ENCODE results near the gene SULT1A3.
"Not testable (repeated sequence)": the region's sequence is repeated elsewhere in the genome, so short reads cannot be mapped to it uniquely, and the experiment has no call there.

Gene SULT1A3

DNA sequence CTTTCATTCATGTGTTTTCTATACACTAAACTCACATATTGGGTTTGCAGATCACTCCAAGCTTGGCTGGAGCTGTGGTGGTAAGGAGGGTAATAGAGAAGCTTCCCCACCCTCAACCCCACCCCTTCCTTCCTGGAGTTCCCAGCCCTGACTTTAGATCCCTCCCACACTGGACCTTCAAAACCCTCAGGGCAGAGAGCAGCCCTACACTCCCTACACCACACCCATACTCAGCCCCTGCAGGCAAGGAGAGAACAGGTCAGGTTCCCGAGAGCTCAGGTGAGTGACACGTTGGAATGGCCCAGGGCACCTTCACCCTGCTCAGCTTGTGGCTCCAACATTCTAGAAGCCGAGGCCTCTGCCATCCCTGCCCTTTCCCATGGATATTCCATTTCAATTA, at the start of gene SULT1A3:
Gene SULT1A3 (plus strand): TSS at position 207 of the 400 bp plus-strand sequence. CDS start 1,474 bp downstream, outside the sequence.
- DNase-seq, result not testable (repeated sequence)

DNA sequence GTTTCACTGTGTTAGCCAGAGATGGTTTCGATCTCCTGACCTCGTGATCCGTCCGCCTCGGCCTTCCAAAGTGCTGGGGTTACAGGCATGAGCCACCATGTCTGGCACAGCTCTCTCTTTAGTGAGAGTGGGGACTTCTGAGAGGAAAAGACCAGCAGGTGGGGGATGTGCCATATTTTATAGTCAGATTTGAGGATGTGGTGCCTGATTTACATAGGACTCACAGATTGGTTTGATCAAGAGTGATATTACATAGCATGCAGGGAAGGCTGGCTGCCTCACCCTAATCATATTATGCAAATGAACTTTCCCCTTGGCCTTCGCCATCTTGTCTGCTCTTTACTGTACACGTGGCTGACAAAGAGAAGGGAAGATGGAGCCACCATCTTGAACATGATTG, 48.0 kb upstream of the SULT1A3 start:
- DNase-seq, result no peak

DNA sequence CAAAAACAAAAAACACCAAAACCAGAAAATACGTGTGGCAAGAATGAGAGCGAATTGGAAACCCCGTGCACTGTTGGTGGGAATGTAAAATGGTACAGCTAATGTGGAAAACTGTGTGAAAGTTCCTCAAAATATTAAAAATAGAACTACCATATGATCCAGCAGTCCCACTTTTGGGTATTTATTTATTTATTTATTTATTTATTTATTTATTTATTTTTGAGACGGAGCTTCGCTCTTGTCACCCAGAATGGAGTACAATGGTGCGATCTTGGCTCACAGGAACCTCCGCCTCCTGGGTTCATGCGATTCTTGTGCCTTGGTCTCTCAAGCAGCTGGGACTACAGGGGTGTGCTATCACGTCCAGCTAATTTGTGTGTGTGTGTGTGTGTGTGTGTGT, 46.5 kb upstream of the SULT1A3 start:
- DNase-seq, result no peak

DNA sequence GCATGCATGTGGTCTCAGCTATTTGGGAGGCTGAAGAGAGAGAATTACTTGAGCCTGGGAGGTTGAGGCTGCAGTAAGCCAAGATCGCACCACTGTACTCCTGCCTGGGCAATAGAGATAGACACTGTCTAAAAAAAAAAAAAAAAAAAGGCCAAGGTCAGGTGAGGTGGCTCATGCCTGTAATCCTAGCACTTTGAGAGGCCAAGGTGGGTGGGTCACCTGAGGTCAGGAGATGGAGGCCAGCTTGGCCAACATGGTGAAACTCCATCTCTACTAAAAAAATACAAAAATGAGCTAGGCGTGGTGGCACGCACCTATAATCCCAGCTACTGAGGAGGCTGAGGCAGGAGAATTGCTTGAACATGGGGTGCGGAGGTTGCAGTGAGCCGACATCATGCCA, 43.9 kb upstream of the SULT1A3 start:
- DNase-seq, result no peak

DNA sequence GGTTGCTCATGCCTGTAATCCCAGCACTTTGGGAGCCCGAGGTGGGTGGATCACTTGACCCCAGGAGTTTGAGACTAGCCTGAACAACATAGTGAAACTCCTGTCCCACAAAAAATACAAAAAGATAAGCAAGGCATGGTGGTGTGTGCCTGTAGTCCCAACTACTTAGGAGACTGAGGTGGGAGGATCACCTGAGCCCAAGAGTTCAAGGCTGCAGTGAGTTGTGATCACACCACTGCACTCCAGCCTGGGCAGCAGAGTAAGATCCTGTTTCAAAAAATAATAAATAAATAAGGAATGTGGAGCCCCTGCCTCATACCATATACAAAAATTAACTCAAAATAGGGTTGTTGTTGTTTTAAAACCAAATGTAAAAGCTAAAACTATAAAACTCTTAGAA, 41.8 kb upstream of the SULT1A3 start:
- no peak for DNase-seq

DNA sequence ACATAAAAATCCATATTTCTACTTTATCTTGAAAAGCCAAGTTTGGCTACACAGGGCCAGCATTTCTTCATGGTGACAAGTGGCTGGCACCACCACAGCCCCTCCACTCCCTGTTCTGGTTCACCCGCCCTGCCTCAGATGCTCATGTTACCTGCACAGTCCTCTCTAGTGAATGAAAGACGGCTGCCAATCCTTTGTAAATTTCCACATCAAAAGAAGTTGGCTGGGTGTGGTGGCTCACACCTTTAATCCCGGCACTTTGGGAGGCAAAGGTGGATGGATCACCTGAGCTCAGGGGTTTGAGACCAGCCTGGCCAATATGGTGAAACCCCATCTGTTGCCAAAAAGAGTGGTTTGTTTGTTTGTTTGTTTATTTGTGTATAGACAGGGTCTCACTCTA, 35.5 kb upstream of the SULT1A3 start:
- no peak for DNase-seq

DNA sequence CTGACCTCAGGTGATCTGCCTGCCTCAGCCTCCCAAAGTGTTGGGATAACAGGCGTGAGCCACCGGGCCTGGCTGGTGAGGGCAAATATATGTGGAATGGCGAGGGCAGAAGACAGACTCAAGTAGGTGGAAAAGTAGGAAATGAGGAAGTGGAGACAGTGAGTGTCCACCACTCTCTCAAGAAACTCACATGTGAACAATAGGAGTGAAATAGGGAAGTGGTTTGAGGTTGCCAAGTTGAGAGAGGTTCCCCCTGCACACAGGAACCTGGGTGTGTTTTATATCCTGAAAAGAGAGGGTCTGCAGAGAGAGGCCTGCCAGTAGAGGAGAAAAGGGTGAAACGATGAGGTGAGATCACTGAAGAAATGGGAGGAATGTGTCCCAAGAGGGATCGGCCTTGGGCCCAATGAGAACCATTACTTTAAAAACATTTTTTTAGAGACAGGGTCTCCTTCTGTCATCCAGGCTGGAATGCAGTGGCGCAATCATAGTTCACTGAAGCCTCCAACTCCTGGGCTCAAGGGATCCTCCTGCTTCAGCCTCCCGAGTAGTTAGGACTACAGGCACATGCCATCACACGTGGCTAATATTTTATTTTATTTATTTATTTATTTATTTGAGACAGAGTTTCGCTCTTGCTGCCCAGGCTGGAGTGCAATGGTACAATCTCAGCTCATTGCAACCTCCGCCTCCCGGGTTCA, 32.7 kb upstream of the SULT1A3 start:
- peak; percentile 33 to 40 for DNase-seq

DNA sequence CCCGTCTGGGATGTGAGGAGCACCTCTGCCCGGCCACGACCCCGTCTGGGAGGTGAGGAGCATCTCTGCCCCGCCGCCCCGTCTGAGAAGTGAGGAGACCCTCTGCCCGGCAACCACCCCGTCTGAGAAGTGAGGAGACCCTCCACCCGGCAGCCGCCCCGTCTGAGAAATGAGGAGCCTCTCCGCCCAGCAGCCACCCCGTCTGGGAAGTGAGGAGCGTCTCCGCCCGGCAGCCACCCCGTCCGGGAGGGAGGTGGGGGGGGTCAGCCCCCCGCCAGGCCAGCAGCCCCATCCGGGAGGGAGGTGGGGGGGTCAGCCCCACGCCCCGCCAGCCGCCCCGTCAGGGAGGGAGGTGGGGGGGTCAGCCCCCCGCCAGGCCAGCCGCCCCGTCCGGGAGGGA, 30.3 kb upstream of the SULT1A3 start:
- not testable (repeated sequence) for DNase-seq

DNA sequence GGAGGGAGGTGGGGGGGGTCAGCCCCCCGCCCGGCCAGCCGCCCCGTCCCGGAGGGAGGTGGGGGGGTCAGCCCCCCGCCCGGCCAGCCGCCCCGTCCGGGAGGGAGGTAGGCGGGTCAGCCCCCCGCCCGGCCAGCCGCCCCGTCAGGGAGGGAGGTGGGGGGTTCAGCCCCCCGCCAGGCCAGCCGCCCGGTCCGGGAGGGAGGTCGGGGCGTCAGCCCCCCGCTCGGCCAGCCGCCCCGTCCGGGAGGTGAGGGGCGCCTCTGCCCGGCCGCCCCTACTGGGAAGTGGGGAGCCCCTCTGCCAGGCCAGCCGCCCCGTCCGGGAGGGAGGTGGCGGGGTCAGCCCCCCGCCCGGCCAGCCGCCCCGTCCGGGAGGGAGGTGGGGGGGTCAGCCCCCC, 29.6 kb upstream of the SULT1A3 start:
- not testable (repeated sequence) for DNase-seq

DNA sequence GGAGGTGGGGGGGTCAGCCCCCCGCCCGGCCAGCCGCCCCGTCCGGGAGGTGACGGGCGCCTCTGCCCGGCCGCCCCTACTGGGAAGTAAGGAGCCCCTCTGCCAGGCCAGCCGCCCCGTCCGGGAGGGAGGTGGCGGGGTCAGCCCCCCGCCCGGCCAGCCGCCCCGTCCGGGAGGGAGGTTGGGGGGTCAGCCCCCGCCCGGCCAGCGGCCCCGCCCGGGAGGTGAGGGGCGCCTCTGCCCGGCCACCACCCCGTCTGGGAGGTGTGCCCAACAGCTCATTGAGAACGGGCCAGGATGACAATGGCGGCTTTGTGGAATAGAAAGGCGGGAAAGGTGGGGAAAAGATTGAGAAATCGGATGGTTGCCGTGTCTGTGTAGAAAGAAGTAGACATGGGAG, 28.9 kb upstream of the SULT1A3 start:
- DNase-seq, result not testable (repeated sequence)

DNA sequence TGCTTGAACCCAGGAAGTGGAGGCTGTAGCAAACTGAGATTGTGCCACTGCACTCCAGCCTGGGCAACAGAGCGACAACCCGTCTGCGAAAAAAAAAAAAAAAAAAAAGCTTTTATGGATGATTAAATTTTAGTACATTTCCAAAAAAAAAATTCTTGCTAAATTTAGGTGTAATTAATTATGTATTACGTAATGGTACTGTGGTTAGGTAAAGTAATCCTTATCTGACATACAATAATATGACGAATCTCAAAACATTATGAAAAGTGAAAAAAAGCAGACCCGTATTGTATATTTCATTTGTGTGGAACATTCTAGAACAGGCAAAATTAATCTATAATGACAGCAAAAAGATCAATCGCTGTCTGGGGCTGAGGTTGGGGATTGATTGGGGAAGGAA, 26.0 kb upstream of the SULT1A3 start:
- no peak for DNase-seq

DNA sequence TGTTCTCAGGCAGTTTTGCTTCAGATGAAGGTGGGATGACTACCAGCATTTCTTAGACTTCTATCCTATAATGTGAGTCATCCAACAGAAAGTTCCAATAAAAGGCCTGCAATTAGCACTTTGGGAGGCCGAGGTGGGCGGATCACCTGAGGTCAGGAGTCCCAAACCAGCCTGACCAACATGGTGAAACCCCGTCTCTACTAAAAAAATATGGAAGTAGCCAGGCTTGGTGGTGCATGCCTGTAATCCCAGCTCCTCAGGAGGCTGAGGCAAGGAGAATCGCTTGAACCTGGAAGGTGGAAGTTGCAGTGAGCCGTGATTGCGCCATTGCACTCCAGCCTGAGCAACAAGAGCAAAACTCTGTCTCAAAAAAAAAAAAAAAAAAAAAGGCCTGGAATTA, 22.2 kb upstream of the SULT1A3 start:
- not testable (repeated sequence) for DNase-seq

DNA sequence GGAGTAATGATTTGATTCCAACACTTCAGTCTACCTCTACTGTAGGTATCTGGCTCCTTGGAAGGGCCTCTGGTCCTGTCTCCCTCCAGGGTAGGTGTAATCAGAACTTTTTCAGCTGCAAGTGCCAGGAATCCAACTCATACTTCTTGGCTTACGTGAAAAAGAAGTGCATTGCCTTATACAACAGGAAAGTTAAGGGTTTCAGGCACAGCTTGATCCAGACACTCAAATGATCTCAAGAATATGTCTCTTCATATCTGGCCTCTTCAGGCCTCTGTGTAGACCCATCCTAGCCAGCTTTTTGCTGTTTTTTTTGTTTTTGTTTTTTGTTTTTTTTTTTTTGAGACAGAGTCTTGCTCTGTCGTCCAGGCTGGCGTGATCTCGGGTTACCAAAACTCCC, 19.9 kb upstream of the SULT1A3 start:
- no peak for DNase-seq

DNA sequence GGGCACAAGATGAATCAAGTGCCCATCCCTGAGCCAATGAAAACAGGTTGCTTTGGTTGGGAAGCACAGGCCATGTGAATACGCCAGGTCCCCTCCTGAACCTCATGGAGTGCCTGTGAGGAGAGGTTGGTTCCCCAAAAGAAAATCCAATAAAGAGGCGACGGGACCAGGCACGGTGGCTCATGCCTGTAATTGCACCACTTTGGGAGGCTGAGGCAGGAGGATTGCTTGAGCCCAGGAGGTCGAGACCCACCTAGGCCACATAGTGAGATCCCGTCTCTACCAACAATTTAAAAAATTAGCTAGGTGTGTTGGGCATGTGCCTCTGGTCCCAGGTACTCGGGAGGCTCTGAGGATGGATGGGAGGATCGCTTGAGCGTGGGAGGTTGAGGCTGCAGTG, 19.1 kb upstream of the SULT1A3 start:
- DNase-seq, result no peak

DNA sequence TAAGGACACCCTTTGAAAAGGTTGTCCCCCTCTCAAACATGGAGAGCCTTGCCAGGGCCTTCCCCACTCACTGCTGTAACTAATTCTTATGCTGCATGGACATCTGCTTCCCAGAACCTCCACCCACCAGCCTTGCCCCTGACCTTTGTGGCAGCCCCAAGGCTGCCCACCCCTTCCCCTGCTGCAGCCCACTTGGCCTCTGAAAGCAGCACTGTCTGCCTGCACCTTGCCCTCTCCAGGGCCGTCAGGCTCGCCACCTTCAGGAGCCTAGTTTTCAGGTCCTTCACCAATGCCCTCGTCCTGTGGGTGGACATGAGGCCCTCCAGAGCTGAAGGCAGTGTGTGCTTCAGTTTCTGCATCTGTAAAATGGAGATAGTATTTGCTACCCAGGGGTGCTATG, 18.3 kb upstream of the SULT1A3 start:
- DNase-seq, result no peak

DNA sequence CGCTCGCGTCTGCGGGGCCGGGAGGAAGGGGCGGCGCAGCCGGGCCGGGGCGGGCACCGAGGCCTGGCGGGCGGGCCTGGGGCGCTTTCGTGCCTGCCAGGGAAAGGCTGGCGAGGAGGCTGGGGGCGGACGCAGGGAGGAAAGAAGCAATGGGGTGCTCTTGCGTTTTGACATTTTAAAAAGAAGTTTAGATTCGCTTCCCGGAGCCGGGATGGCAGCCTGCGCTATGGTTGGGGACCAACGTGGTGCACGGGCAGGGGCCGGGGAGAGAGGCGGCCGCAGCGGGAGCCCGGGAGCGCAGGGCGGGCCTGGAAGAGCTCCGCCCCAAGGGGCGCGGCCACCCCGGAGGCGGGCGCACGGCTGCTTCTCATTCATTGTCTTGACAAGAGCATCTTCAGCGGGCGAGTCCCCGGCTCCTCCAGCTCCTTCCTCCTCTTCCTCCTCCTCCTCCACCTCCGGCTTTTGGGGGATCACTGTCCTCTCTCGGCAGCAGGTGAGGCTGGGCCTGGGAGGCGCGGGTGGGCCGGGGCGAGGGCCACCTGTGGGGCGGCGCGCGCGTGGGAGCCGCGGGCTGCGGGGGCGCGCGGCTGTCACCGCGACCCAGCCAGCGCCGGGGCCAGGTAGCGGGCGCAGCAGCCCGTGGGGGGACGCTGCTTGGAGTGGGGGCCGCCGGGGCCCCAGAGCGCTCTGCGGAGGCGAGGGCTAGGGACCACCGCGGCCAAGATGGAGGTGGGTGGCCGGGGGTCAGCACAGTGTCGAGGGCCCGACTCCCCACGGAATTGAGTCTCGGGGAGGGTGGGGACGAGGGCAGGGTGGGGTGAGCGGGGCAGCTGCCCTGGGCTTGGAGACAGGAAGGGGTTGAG, 15.6 kb upstream of the SULT1A3 start, which contains the start of gene CORO1A:
Gene CORO1A (plus strand): TSS at position 370 of the 863 bp plus-strand sequence. CDS start 1,608 bp downstream, outside the sequence.
- peak; percentile 77 to 82 for DNase-seq

DNA sequence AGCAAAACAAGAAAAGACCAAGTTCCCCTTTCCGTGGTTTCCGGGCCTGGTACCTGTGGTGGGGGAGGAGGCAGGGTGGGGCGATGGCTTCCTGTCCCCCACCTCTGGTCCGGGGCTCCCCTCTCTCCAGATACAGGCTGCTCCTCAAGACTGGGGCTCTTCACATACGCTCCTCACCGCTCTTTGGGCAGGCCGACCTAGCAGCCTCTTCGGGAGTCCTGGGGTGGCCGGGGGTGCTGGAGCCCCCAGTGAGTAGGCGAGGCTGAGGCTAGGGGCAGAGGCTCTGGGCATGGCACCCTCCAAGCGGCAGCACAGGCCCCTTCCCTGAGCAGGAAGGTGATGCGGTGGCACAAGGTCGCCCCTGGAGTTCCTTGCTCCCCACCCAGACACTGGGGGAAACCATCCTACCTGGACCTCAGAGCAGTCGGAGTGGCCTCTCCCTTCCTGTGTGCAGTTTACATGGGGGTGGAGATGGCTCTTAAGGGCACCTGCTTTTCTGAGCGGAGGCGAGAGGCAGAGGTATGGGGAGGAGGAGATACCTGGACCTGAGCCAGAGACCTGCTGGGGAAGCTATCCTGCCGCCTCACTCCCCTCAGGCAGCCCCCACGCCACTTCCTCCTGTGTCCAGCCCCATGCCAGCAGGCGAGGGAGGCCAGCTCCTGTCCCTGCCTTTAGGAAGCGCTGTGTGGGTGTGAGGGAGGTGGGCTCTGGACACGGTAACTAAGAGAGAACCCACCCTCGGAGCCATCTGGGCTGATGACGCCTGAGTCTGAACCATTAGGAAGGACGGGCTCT, 14.8 kb upstream of the SULT1A3 start:
- peak; percentile 81 to 88 for DNase-seq

DNA sequence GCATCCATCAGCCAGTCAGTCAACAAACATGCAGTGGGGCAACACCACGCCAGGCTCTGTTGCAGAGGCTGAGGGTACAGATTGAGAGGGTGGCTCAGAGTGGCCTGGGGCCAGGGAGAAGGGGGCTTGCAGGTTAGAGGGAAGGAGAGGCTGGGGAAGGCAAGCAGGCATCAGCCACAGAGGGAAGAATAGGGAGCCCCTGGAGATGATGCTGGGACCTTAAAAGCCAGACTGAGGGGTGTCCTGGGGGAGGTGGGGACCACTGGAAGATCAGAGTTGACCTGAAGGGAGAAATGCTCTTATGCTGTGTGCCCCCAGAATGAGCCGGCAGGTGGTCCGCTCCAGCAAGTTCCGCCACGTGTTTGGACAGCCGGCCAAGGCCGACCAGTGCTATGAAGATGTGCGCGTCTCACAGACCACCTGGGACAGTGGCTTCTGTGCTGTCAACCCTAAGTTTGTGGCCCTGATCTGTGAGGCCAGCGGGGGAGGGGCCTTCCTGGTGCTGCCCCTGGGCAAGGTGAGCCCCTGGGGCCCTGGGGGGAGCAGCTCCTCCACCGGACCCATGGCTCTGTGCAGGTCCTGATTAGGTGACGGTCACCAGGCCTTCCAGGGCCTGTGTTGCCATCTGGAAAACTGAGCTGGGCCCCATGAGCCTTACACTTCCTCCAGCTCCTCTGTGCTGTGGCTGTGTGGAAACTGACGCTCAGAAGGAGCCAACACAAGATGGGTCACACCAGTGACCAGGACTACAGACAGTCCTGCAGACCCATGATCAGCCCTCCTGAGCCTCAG, 14.0 kb upstream of the SULT1A3 start:
- peak in 1 of 2 donors; percentile 24 for DNase-seq

DNA sequence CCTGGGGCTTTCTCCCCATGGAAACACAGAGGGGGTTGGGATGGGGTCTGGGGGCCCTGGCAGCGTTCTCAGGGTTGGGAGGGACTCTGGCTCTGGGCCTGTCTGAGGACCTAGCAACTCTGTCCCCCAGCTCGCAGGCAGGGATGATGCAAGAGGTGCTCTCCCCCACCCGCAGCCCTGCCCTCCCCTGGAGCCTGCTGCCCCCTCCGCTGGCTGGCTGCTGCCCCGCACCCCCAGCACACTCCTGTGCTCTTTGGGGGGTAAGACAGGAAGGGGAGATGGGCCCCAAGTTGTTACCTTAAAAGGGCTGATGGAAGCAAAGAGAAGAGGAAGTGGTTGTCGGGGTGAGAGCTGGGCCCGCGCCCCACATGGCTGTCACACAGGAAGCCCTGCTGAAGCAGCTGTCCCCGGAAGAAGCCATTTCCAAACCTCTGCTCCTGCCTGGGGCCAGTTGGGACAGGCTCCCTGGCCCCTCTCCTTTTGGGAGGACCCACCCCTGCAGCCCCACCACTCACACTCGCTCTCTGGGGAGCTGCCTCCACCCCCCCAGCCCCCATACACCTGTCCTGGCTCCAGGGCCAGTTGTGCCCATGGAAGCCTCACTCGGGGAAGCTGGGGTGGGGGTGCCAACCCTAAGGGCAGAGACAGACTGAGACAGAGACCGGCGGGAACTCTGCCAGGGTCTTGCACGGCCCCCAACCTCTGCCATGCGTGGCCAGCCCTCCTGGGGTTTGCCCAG, 13.2 kb upstream of the SULT1A3 start:
- DNase-seq, result peak; percentile 86 to 90

DNA sequence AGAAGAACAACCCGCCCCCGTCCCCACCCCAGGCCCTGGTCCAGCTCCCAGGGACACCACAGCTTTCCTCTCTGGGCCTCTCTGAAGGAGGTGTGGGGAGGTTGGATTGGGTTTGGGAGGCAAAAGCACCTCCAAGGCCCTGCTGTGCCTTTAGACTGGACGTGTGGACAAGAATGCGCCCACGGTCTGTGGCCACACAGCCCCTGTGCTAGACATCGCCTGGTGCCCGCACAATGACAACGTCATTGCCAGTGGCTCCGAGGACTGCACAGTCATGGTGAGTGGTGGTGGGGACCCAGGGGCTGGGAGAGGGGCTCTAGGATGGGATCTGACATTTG, 12.6 kb upstream of the SULT1A3 start:
- peak in 1 of 2 donors; percentile 26 for DNase-seq

DNA sequence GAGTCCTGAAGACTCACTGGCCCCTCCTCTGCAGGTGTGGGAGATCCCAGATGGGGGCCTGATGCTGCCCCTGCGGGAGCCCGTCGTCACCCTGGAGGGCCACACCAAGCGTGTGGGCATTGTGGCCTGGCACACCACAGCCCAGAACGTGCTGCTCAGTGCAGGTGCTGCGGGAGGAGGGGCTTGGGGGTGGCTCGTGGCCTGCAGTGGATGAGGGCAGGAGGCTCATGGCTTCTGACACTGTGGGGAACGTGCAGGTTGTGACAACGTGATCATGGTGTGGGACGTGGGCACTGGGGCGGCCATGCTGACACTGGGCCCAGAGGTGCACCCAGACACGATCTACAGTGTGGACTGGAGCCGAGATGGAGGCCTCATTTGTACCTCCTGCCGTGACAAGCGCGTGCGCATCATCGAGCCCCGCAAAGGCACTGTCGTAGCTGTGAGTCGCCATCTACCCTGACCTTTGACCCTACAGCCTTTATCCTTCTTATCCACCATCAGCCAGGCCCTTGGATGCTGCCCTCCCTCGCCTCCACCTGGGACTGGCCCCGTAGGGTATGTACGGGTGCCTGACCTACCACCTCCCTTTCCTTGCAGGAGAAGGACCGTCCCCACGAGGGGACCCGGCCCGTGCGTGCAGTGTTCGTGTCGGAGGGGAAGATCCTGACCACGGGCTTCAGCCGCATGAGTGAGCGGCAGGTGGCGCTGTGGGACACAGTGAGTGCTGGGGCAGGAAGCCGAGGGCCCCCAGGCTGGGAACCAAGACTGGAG, 12.1 kb upstream of the SULT1A3 start:
- peak; percentile 81 to 90 for DNase-seq
